Measurements from ENCODE around the gene BHMT2. TPM values are rescaled to one million over a fixed set of nuclear protein-coding genes. Genes with fewer than 3 reads are reported as not detected.

The BHMT2 gene
- total and polyA plus RNA-seq, 11 donors = 1.5 to 11.3 (median 5.1) TPM

GRCh38 chr5:79080804-79081203, 11.2 kb downstream of the BHMT2 start:
- intact Hi-C loops (cut with DNase I) = no loop called here
- Histone ChIP-seq H3K27ac (no peak overlapping the region), H3K27me3 (no peaks in the 10 kb centered on the region), H3K36me3 (no peaks in the 10 kb centered on the region), H3K4me1 (peaks cover 0 to 10% (median 0%) of the 10 kb centered on the region in 12 donors), H3K9me3 (peaks cover 0 to 4% (median 0%) of the 10 kb centered on the region in 12 donors), H3K4me3 (no peak overlapping the region)
- 83 to 93% (median 87%) methylated on average over 2 of the region's 2 CpGs for WGBS, 4 donors
- DNase-seq (no peak), ATAC-seq (no peak)
- TF ChIP-seq, protein P1, sequence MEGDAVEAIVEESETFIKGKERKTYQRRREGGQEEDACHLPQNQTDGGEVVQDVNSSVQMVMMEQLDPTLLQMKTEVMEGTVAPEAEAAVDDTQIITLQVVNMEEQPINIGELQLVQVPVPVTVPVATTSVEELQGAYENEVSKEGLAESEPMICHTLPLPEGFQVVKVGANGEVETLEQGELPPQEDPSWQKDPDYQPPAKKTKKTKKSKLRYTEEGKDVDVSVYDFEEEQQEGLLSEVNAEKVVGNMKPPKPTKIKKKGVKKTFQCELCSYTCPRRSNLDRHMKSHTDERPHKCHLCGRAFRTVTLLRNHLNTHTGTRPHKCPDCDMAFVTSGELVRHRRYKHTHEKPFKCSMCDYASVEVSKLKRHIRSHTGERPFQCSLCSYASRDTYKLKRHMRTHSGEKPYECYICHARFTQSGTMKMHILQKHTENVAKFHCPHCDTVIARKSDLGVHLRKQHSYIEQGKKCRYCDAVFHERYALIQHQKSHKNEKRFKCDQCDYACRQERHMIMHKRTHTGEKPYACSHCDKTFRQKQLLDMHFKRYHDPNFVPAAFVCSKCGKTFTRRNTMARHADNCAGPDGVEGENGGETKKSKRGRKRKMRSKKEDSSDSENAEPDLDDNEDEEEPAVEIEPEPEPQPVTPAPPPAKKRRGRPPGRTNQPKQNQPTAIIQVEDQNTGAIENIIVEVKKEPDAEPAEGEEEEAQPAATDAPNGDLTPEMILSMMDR (IDR thresholded peaks at IDR 0.05) = no peak
- TF ChIP-seq POLR2A (IDR thresholded peaks at IDR 0.05) = no peak

GRCh38 chr5:79081779-79082178, 12.2 kb downstream of the BHMT2 start:
- H3K9me3 ChIP-seq = no peaks in the 10 kb centered on the region
- no peaks in the 10 kb centered on the region for H3K36me3 ChIP-seq
- 88 to 98% (median 91%) methylated on average over 5 of the region's 5 CpGs for WGBS, 4 donors
- no peak for TF ChIP-seq POLR2A (IDR thresholded peaks at IDR 0.05)
- TF ChIP-seq, protein P1 (IDR thresholded peaks at IDR 0.05) = no peak
- H3K4me1 ChIP-seq = peaks cover 0 to 3% (median 0%) of the 10 kb centered on the region in 12 donors
- no peaks in the 10 kb centered on the region for H3K27me3 ChIP-seq
- intact Hi-C loops (cut with DNase I) = no loop called here
- DNase-seq = no peak
- no peak overlapping the region for H3K27ac ChIP-seq
- no peak for ATAC-seq
- H3K4me3 ChIP-seq = no peak overlapping the region

- intact Hi-C loops (cut with DNase I) = no loop called here
- no peaks in the 10 kb centered on the region for H3K36me3 ChIP-seq
- ATAC-seq = no peak
- H3K27me3 ChIP-seq = no peaks in the 10 kb centered on the region
- no peak overlapping the region for H3K27ac ChIP-seq
- DNase-seq = no peak
- WGBS, 4 donors = 65 to 88% (median 83%) methylated on average over 2 of the region's 2 CpGs
- no peaks in the 10 kb centered on the region for H3K9me3 ChIP-seq
- no peaks in the 10 kb centered on the region for H3K4me1 ChIP-seq
- TF ChIP-seq, protein P1 (IDR thresholded peaks at IDR 0.05) = no peak
- no peak for TF ChIP-seq POLR2A (IDR thresholded peaks at IDR 0.05)
- H3K4me3 ChIP-seq = no peak overlapping the region
Observed at GRCh38 chr5:79086116-79086515, 16.5 kb downstream of the BHMT2 start.

GRCh38 chr5:79088507-79088906, 18.9 kb downstream of the BHMT2 start:
- no peak for DNase-seq

More at GRCh38 chr5:79088507-79088906, 18.9 kb downstream of the BHMT2 start:
- no peak overlapping the region for H3K4me3 ChIP-seq
- H3K36me3 ChIP-seq = no peaks in the 10 kb centered on the region
- 73 to 87% (median 83%) methylated on average over 4 of the region's 4 CpGs for WGBS, 4 donors
- no peaks in the 10 kb centered on the region for H3K27me3 ChIP-seq
- no peaks in the 10 kb centered on the region for H3K9me3 ChIP-seq
- no peak for ATAC-seq
- no peaks in the 10 kb centered on the region for H3K4me1 ChIP-seq
- H3K27ac ChIP-seq = no peak overlapping the region
- TF ChIP-seq, protein P1 (IDR thresholded peaks at IDR 0.05) = no peak
- no peak for TF ChIP-seq POLR2A (IDR thresholded peaks at IDR 0.05)
- intact Hi-C loops (cut with DNase I) = no loop called here

All from heart left ventricle (tissue), 16 donors.